ENCODE data around the gene CDIPT. TPM values are rescaled to one million over a fixed set of nuclear protein-coding genes. Genes with fewer than 3 reads are reported as not detected.

Gene CDIPT
- total RNA-seq, 1 donor from 2014 or later: 88.1 TPM

GRCh38 chr16:29876217-29876593, 13.2 kb upstream of the CDIPT start:
- H3K4me2 ChIP-seq (ENCODE audit: low read length): peak overlapping the region; percentile 73
- Mint-ChIP-seq H3K9me3 (ENCODE audit: unreplicated experiment) (peaks cover 2% of the 10 kb centered on the region), H3K36me3 (ENCODE audit: low read depth, unreplicated experiment) (peaks cover 11% of the 10 kb centered on the region), H3K27ac (ENCODE audit: unreplicated experiment) (no peak overlapping the region), H3K27me3 (ENCODE audit: low read depth, unreplicated experiment) (peaks cover 20% of the 10 kb centered on the region), H3K4me3 (ENCODE audit: unreplicated experiment) (no peak overlapping the region), H3K4me1 (ENCODE audit: low read depth, unreplicated experiment) (no peaks in the 10 kb centered on the region)
- no peaks in the 10 kb centered on the region for H4K20me1 ChIP-seq (ENCODE audit: insufficient read depth, low read length)
- H3K36me3 ChIP-seq (ENCODE audit: insufficient read depth, low read length): no peaks in the 10 kb centered on the region
- H2AFZ ChIP-seq (ENCODE audit: low read depth, low read length): no peak overlapping the region
- H3K27me3 ChIP-seq (ENCODE audit: insufficient read depth, low read length): peaks cover 15% of the 10 kb centered on the region
- no peak overlapping the region for H3K9ac ChIP-seq (ENCODE audit: low read length)
- H3K79me2 ChIP-seq (ENCODE audit: insufficient read depth, low read length): no peaks in the 10 kb centered on the region
- no peaks in the 10 kb centered on the region for H3K4me1 ChIP-seq (ENCODE audit: insufficient read depth, low read length)
- no peak for TF ChIP-seq EZH2 (IDR thresholded peaks at IDR 0.05; ENCODE audit: insufficient read depth, low read length)
- no peak for TF ChIP-seq CTCF (IDR thresholded peaks at IDR 0.05; ENCODE audit: insufficient read depth, low read depth, low read length)
- no peak overlapping the region for H3K4me3 ChIP-seq (ENCODE audit: insufficient read depth, low read depth, low read length)
- no peak for DNase-seq (ENCODE audit: low read depth)
- FAIRE-seq: no peak
- no peak overlapping the region for H3K27ac ChIP-seq (ENCODE audit: low read depth, low read length)
- no peaks in the 10 kb centered on the region for H3K9me3 ChIP-seq (ENCODE audit: insufficient read depth, low read depth, low read length)

GRCh38 chr16:29875206-29875605, 12.2 kb upstream of the CDIPT start:
- TF ChIP-seq CTCF (IDR thresholded peaks at IDR 0.05; ENCODE audit: insufficient read depth, low read depth, low read length): no peak
- no peak for TF ChIP-seq EZH2 (IDR thresholded peaks at IDR 0.05; ENCODE audit: insufficient read depth, low read length)

GRCh38 chr16:29873319-29873718, 10.3 kb upstream of the CDIPT start:
- Histone ChIP-seq H3K4me3 (ENCODE audit: insufficient read depth, low read depth, low read length) (no peak overlapping the region), H3K4me1 (ENCODE audit: insufficient read depth, low read length) (no peaks in the 10 kb centered on the region), H3K79me2 (ENCODE audit: insufficient read depth, low read length) (no peaks in the 10 kb centered on the region), H3K27ac (ENCODE audit: low read depth, low read length) (no peak overlapping the region), H3K9me3 (ENCODE audit: insufficient read depth, low read depth, low read length) (no peaks in the 10 kb centered on the region), H3K4me2 (ENCODE audit: low read length) (no peak overlapping the region), H3K9ac (ENCODE audit: low read length) (no peak overlapping the region), H4K20me1 (ENCODE audit: insufficient read depth, low read length) (no peaks in the 10 kb centered on the region), H3K27me3 (ENCODE audit: insufficient read depth, low read length) (peaks cover 15% of the 10 kb centered on the region), H3K36me3 (ENCODE audit: insufficient read depth, low read length) (no peaks in the 10 kb centered on the region), H2AFZ (ENCODE audit: low read depth, low read length) (no peak overlapping the region)
- FAIRE-seq: no peak
- Mint-ChIP-seq H3K27me3 (ENCODE audit: low read depth, unreplicated experiment) (peaks cover 20% of the 10 kb centered on the region), H3K4me1 (ENCODE audit: low read depth, unreplicated experiment) (no peaks in the 10 kb centered on the region), H3K9me3 (ENCODE audit: unreplicated experiment) (peaks cover 2% of the 10 kb centered on the region), H3K36me3 (ENCODE audit: low read depth, unreplicated experiment) (peaks cover 8% of the 10 kb centered on the region), H3K4me3 (ENCODE audit: unreplicated experiment) (no peak overlapping the region), H3K27ac (ENCODE audit: unreplicated experiment) (no peak overlapping the region)
- DNase-seq (ENCODE audit: low read depth): no peak
- no peak for TF ChIP-seq CTCF (IDR thresholded peaks at IDR 0.05; ENCODE audit: insufficient read depth, low read depth, low read length)
- no peak for TF ChIP-seq EZH2 (IDR thresholded peaks at IDR 0.05; ENCODE audit: insufficient read depth, low read length)

More at GRCh38 chr16:29875206-29875605, 12.2 kb upstream of the CDIPT start:
- Mint-ChIP-seq H3K4me1 (ENCODE audit: low read depth, unreplicated experiment) (no peaks in the 10 kb centered on the region), H3K4me3 (ENCODE audit: unreplicated experiment) (no peak overlapping the region), H3K27ac (ENCODE audit: unreplicated experiment) (no peak overlapping the region), H3K27me3 (ENCODE audit: low read depth, unreplicated experiment) (peaks cover 20% of the 10 kb centered on the region), H3K9me3 (ENCODE audit: unreplicated experiment) (peaks cover 2% of the 10 kb centered on the region), H3K36me3 (ENCODE audit: low read depth, unreplicated experiment) (peaks cover 11% of the 10 kb centered on the region)
- Histone ChIP-seq H3K9me3 (ENCODE audit: insufficient read depth, low read depth, low read length) (no peaks in the 10 kb centered on the region), H3K79me2 (ENCODE audit: insufficient read depth, low read length) (no peaks in the 10 kb centered on the region), H3K27ac (ENCODE audit: low read depth, low read length) (no peak overlapping the region), H3K9ac (ENCODE audit: low read length) (no peak overlapping the region), H3K36me3 (ENCODE audit: insufficient read depth, low read length) (no peaks in the 10 kb centered on the region), H3K4me2 (ENCODE audit: low read length) (no peak overlapping the region), H3K4me3 (ENCODE audit: insufficient read depth, low read depth, low read length) (no peak overlapping the region), H2AFZ (ENCODE audit: low read depth, low read length) (no peak overlapping the region), H3K4me1 (ENCODE audit: insufficient read depth, low read length) (no peaks in the 10 kb centered on the region), H4K20me1 (ENCODE audit: insufficient read depth, low read length) (no peaks in the 10 kb centered on the region), H3K27me3 (ENCODE audit: insufficient read depth, low read length) (peaks cover 15% of the 10 kb centered on the region)
- DNase-seq (ENCODE audit: low read depth) (no peak), FAIRE-seq (no peak)
